Parathyroid adenoma (tissue), 2 donors: ENCODE results near the gene SLITRK3.
A peak's percentile ranks its signal among the peaks of the same experiment; 100 is the strongest.

Experiments
- H2AFZ ChIP-seq: fragments of 300-600 bp; sonication (generic); one replicate; pipeline ENCODE4 v1.7.0; 2017; ENCODE audit warnings: antibody characterized with exemption, mild to moderate bottlenecking
- H3K27ac ChIP-seq: fragments of 300-600 bp; sonication (generic); one replicate; pipeline ENCODE4 v1.7.0; 2017
- H3K27me3 ChIP-seq: fragments of 300-600 bp; sonication (generic); one replicate; pipeline ENCODE4 v1.7.0; 2017; ENCODE audit warnings: low read length; ENCODE audit not compliant: control insufficient read depth, insufficient read depth
- H3K36me3 ChIP-seq: fragments of 300-600 bp; sonication (generic); one replicate; pipeline ENCODE4 v1.7.0; 2017; ENCODE audit warnings: low read length; ENCODE audit not compliant: control insufficient read depth, insufficient read depth
- H3K4me1 ChIP-seq: fragments of 300-600 bp; sonication (generic); one replicate; pipeline ENCODE4 v1.7.0; 2017; ENCODE audit warnings: control low read depth
- H3K4me2 ChIP-seq: fragments of 300-600 bp; sonication (generic); one replicate; pipeline ENCODE4 v1.7.0; 2017; ENCODE audit warnings: low read length
- H3K4me3 ChIP-seq: fragments of 300-600 bp; sonication (generic); one replicate; pipeline ENCODE4 v1.7.0; 2017; ENCODE audit warnings: low read depth, low read length
- H3K79me2 ChIP-seq: fragments of 300-600 bp; sonication (generic); one replicate; pipeline ENCODE4 v1.7.0; 2017; ENCODE audit warnings: control low read depth
- H3K9ac ChIP-seq: fragments of 300-600 bp; sonication (generic); one replicate; pipeline ENCODE4 v1.7.0; 2017; ENCODE audit warnings: mild to moderate bottlenecking
- H3K9me3 ChIP-seq: fragments of 300-600 bp; sonication (generic); one replicate; pipeline ENCODE4 v1.7.0; 2017; ENCODE audit warnings: low read length; ENCODE audit not compliant: control insufficient read depth
- CTCF ChIP-seq: fragments of 300-600 bp; sonication (generic); IDR thresholded peaks from one replicate; pipeline ENCODE4 v1.7.0; 2017; ENCODE audit warnings: antibody characterized with exemption, mild to moderate bottlenecking
- donor health status: primary hyperparathyroidism.

The SLITRK3 gene

GRCh38 chr3:165196577-165197480 is 645 bp upstream of the SLITRK3 start:
- Histone ChIP-seq H3K27ac (no peak overlapping the region), H3K79me2 (no peaks in the 10 kb centered on the region)

GRCh38 chr3:165195241-165195639 is 944 bp downstream of the SLITRK3 start:
- H3K79me2 ChIP-seq = no peaks in the 10 kb centered on the region
- H3K36me3 ChIP-seq = no peaks in the 10 kb centered on the region
- no peaks in the 10 kb centered on the region for H3K9me3 ChIP-seq
- no peak overlapping the region for H2AFZ ChIP-seq
- no peak overlapping the region for H3K27ac ChIP-seq
- no peak overlapping the region for H3K4me3 ChIP-seq
- no peak for TF ChIP-seq CTCF
- H3K4me1 ChIP-seq = no peaks in the 10 kb centered on the region
- peaks cover 6% of the 10 kb centered on the region for H3K27me3 ChIP-seq
- H3K4me2 ChIP-seq = peak overlapping the region; percentile 58
- no peak overlapping the region for H3K9ac ChIP-seq

More at GRCh38 chr3:165196577-165197480, 645 bp upstream of the SLITRK3 start:
- H3K9me3 ChIP-seq = no peaks in the 10 kb centered on the region
- no peak for TF ChIP-seq CTCF
- H3K9ac ChIP-seq = no peak overlapping the region
- no peaks in the 10 kb centered on the region for H3K4me1 ChIP-seq
- no peaks in the 10 kb centered on the region for H3K36me3 ChIP-seq
- peak overlapping the region; percentile 58 for H3K4me2 ChIP-seq
- peaks cover 6% of the 10 kb centered on the region for H3K27me3 ChIP-seq
- peak overlapping the region; percentile 63 for H2AFZ ChIP-seq
- H3K4me3 ChIP-seq = no peak overlapping the region

- H3K4me3 ChIP-seq = no peak overlapping the region
These were observed 1.5 kb downstream of the SLITRK3 start for GRCh38 chr3:165194511-165195240.

GRCh38 chr3:165193366-165194254 is 2.6 kb downstream of the SLITRK3 start:
- Histone ChIP-seq H3K9ac (no peak overlapping the region), H3K9me3 (no peaks in the 10 kb centered on the region), H3K79me2 (no peaks in the 10 kb centered on the region), H3K4me3 (no peak overlapping the region), H3K36me3 (no peaks in the 10 kb centered on the region), H3K4me1 (no peaks in the 10 kb centered on the region), H3K4me2 (no peak overlapping the region), H3K27me3 (peaks cover 6% of the 10 kb centered on the region), H2AFZ (no peak overlapping the region), H3K27ac (no peak overlapping the region)
- TF ChIP-seq CTCF = no peak

More at GRCh38 chr3:165194511-165195240, 1.5 kb downstream of the SLITRK3 start:
- H3K27me3 ChIP-seq = peaks cover 6% of the 10 kb centered on the region
- H3K79me2 ChIP-seq = no peaks in the 10 kb centered on the region
- no peaks in the 10 kb centered on the region for H3K9me3 ChIP-seq
- TF ChIP-seq CTCF = no peak
- no peaks in the 10 kb centered on the region for H3K4me1 ChIP-seq
- no peak overlapping the region for H3K27ac ChIP-seq
- H3K36me3 ChIP-seq = no peaks in the 10 kb centered on the region
- peak overlapping the region; percentile 58 for H3K4me2 ChIP-seq
- H3K9ac ChIP-seq = no peak overlapping the region
- no peak overlapping the region for H2AFZ ChIP-seq
